Epithelial cell of esophagus (primary cell): ENCODE data around the gene SEH1L.

Source experiments
- DNase-seq: peaks from one replicate; pipeline ENCODE4 v3.0.0; 2010; ENCODE audit warnings: low read depth
- H3K4me3 ChIP-seq: 2 replicates; pipeline ENCODE4 v1.5.1; 2011; ENCODE audit warnings: mild to moderate bottlenecking, low read length, control low read depth
- TF ChIP-seq, protein P1 (sequence below): IDR thresholded peaks from 2 replicates; pipeline ENCODE4 v1.5.1; 2011; ENCODE audit warnings: low read depth, mild to moderate bottlenecking, low read length, control low read depth, inconsistent platforms; ENCODE audit not compliant: insufficient read depth; ENCODE audit errors: missing control alignments

SEH1L gene

GRCh38 chr18:12928641-12929040 lies 19.2 kb upstream of the SEH1L start:
- TF ChIP-seq, protein P1, sequence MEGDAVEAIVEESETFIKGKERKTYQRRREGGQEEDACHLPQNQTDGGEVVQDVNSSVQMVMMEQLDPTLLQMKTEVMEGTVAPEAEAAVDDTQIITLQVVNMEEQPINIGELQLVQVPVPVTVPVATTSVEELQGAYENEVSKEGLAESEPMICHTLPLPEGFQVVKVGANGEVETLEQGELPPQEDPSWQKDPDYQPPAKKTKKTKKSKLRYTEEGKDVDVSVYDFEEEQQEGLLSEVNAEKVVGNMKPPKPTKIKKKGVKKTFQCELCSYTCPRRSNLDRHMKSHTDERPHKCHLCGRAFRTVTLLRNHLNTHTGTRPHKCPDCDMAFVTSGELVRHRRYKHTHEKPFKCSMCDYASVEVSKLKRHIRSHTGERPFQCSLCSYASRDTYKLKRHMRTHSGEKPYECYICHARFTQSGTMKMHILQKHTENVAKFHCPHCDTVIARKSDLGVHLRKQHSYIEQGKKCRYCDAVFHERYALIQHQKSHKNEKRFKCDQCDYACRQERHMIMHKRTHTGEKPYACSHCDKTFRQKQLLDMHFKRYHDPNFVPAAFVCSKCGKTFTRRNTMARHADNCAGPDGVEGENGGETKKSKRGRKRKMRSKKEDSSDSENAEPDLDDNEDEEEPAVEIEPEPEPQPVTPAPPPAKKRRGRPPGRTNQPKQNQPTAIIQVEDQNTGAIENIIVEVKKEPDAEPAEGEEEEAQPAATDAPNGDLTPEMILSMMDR: no peak
- H3K4me3 ChIP-seq: no peak overlapping the region
- no peak for DNase-seq

- TF ChIP-seq, protein P1: no peak
- no peak overlapping the region for H3K4me3 ChIP-seq
- DNase-seq: peak; percentile 47
These were observed 18.2 kb upstream of the SEH1L start for GRCh38 chr18:12929477-12930083.

DNA sequence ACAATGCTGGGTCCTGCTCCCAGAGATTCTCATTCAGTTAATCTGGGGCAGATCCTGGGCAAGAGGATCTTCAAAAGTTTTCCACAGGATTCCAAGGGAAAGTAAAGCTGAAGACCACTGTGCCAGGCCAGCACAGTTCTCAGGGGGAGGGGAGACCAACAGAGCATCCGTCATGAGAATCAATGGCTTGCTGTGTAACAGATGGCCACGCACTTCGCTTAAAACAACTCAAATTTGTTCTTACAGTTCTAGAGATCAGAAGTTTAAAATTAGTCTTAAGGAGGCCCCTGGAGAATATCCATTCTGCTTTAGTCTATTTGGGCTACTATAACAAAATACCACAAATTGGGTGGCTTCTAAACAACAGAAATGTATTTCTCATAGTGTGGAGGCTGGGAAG lies 17.4 kb upstream of the SEH1L start:
- TF ChIP-seq, protein P1: no peak
- no peak for DNase-seq
- H3K4me3 ChIP-seq: no peak overlapping the region

- TF ChIP-seq, protein P1: no peak
- no peak for DNase-seq
These were observed 16.9 kb upstream of the SEH1L start for GRCh38 chr18:12930908-12931307.

GRCh38 chr18:12933327-12933726 lies 14.5 kb upstream of the SEH1L start:
- no peak for DNase-seq

More at GRCh38 chr18:12930908-12931307, 16.9 kb upstream of the SEH1L start:
- no peak overlapping the region for H3K4me3 ChIP-seq

GRCh38 chr18:12934454-12935071 lies 13.2 kb upstream of the SEH1L start:
- TF ChIP-seq, protein P1: peak; percentile 99
- H3K4me3 ChIP-seq: no peak overlapping the region
- DNase-seq: peak; percentile 87

More at GRCh38 chr18:12933327-12933726, 14.5 kb upstream of the SEH1L start:
- TF ChIP-seq, protein P1: no peak
- H3K4me3 ChIP-seq: no peak overlapping the region

- TF ChIP-seq, protein P1: no peak
- H3K4me3 ChIP-seq: no peak overlapping the region
- no peak for DNase-seq
These were observed 8.6 kb upstream of the SEH1L start for GRCh38 chr18:12939162-12939561.
